Sigmoid colon (tissue), 4 donors: Measurements from ENCODE around the gene DACT2.
"Not testable (repeated sequence)": the region's sequence is repeated elsewhere in the genome, so short reads cannot be mapped to it uniquely, and the experiment has no call there.

Source experiments
- EP300 ChIP-seq, 4 donors: sonication (generic); formaldehyde crosslinking; IDR thresholded peaks; one replicate each; pipeline ENCODE4 v1.6.1; 2017; ENCODE audit warnings: antibody characterized with exemption in 4 of 4
- POLR2A ChIP-seq, 2 donors: fragments of 450-650 bp; IDR thresholded peaks; one replicate each; pipeline ENCODE4 v1.6.1; 2016; ENCODE audit warnings: antibody characterized with exemption in 2 of 2, mild to moderate bottlenecking in 2 of 2, moderate library complexity in 2 of 2
- TF ChIP-seq, protein P1 (sequence below), 4 experiments: fragments of 450-650 bp in 3 of 4; fragments of 200-600 bp in 1 of 4; IDR thresholded peaks; one replicate each; pipeline ENCODE4 v1.5.1; 2016 to 2019; ENCODE audit warnings: antibody characterized with exemption in 4 of 4, mild to moderate bottlenecking in 3 of 4, moderate library complexity in 2 of 4

DNA sequence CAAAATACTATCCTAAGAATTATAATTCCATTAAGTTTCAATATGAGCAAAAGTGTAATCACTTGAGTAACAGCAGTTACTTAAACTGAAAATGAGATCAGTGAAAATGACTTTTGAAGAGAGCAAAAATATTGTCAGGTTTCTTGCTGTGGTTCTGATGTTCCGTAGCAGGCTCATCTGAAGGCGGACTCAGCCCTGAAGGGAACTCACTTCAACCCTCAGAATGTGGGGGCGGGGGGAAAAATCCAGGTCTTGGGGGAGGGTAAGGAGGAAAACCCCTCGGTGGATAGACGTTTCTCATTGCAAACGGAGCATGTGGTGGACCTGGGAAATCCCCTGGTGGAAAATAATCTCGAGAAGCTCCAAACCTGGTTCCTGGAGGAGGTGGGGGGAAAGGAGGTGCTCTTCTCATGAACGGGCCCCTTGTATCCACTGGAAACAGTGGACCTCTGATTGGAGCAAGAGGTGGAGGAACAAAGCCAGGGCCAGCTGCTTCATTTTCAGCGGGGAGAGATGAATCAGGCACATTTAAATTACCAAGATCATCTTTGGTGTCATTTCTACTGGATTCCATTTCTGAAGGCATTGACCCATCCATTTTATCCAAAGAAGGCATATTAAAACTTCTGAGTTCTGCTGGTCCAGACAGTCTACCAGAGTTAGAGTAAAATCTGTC is 32.7 kb downstream of the DACT2 start:
- TF ChIP-seq, protein P1, sequence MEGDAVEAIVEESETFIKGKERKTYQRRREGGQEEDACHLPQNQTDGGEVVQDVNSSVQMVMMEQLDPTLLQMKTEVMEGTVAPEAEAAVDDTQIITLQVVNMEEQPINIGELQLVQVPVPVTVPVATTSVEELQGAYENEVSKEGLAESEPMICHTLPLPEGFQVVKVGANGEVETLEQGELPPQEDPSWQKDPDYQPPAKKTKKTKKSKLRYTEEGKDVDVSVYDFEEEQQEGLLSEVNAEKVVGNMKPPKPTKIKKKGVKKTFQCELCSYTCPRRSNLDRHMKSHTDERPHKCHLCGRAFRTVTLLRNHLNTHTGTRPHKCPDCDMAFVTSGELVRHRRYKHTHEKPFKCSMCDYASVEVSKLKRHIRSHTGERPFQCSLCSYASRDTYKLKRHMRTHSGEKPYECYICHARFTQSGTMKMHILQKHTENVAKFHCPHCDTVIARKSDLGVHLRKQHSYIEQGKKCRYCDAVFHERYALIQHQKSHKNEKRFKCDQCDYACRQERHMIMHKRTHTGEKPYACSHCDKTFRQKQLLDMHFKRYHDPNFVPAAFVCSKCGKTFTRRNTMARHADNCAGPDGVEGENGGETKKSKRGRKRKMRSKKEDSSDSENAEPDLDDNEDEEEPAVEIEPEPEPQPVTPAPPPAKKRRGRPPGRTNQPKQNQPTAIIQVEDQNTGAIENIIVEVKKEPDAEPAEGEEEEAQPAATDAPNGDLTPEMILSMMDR (IDR thresholded peaks at IDR 0.05), result not testable (repeated sequence)
- TF ChIP-seq POLR2A, EP300 (IDR thresholded peaks at IDR 0.05): not testable (repeated sequence)
